Ovary (tissue), 9 donors: ENCODE measurements around the gene TRAF3IP1. TPM values are rescaled to one million over a fixed set of nuclear protein-coding genes. Genes with fewer than 3 reads are reported as not detected.
"Not testable (repeated sequence)": the region's sequence is repeated elsewhere in the genome, so short reads cannot be mapped to it uniquely, and the experiment has no call there.

ENCODE experiments used
- DNase-seq, 5 donors: peaks; one replicate each; pipeline ENCODE4 v3.0.0-alpha.2; 2019 to 2020
- H3K27ac ChIP-seq, 2 donors: fragments of 200-600 bp; one replicate each; pipeline versions ENCODE4 v1.5.1 to v1.8.0; 2019 to 2022
- H3K27me3 ChIP-seq: fragments of 200-600 bp; one replicate; pipeline ENCODE4 v1.8.0; 2022
- H3K36me3 ChIP-seq: fragments of 200-600 bp; sonication (generic); one replicate; pipeline ENCODE4 v1.5.1; 2019
- H3K4me1 ChIP-seq: one replicate; pipeline ENCODE4 v1.8.1; 2013; ENCODE audit warnings: mild to moderate bottlenecking, moderate library complexity; ENCODE audit not compliant: insufficient read depth
- H3K4me3 ChIP-seq: fragments of 200-600 bp; sonication (generic); one replicate; pipeline ENCODE4 v1.5.1; 2017
- H3K9me3 ChIP-seq, 2 donors: fragments of 200-600 bp in 1 of 2; sonication (generic) in 1 of 2; one replicate each; pipeline versions ENCODE4 v1.5.1 to v1.8.1; 2013 to 2019; ENCODE audit warnings: mild to moderate bottlenecking in 1 of 2, moderate library complexity in 1 of 2
- CTCF ChIP-seq, 3 donors: fragments of 450-650 bp in 2 of 3; fragments of 200-600 bp in 1 of 3; IDR thresholded peaks; one replicate each; pipeline versions ENCODE4 v1.5.1 to v1.8.0; 2016 to 2022; ENCODE audit warnings: antibody characterized with exemption in 3 of 3, mild to moderate bottlenecking in 1 of 3
- EP300 ChIP-seq: sonication (generic); formaldehyde crosslinking; IDR thresholded peaks from one replicate; pipeline ENCODE4 v1.6.1; 2017; ENCODE audit warnings: antibody characterized with exemption
- POLR2A ChIP-seq: fragments of 450-650 bp; IDR thresholded peaks from one replicate; pipeline ENCODE4 v1.6.1; 2017; ENCODE audit warnings: antibody characterized with exemption, mild to moderate bottlenecking, moderate library complexity
- WGBS, 3 donors: extraction: QIAGEN DNeasy Blood & Tissue Kit in 1 of 3; methylation state at CpG; one replicate each; pipeline versions ENCODE4 v1.1.5 to v1.1.7; 2013 to 2017; 5-methylcytosine and 5-hydroxymethylcytosine counted together
- intact Hi-C, 4 donors: fragments of 100-400 bp; cut with DNase I; formaldehyde crosslinking; loops; one replicate each; pipeline versions ENCODE4 v1.11.0 to v1.15.1; 2022 to 2023
- polyA plus RNA-seq, 2 donors: library from polyadenylated mRNA; stranded (reverse); fragments of 200-250 nt in 1 of 2; fragments of 350-450 nt in 1 of 2; fragmentation: Illumina TruSeq in 1 of 2; extraction: RNeasy Lipid Tissue Mini Kit (QIAGEN cat#74804) in 1 of 2; gene quantifications; one replicate each; pipeline ENCODE4 v1.2.3, GENCODE V29; 2013 to 2014
- total RNA-seq, 7 donors: library from RNA; depleted of rRNA in 2 of 7; stranded (reverse); fragments of >200 nt in 2 of 7; fragmentation: NEBNext Ultra II Directional in 3 of 7; extraction: Animal tissue kit (Norgen Biotek cat#: 25700) in 3 of 7; gene quantifications; one replicate each; pipeline versions ENCODE4 v1.1.0 to v1.2.4, GENCODE V29; 2016 to 2023
- donor health status: DM: no; HTN: no; CAD: no; lungs with moderate emphysema.
- donor health status: DM: no; HTN: no; CAD: no.
- donor health status: Bipolar disorder and iron deficiency.
- donor health status: DM: yes; HTN: yes; CAD: no.
- donor health status: DM: no; HTN: no; CAD: no.
- donor health status: DM: yes; HTN: yes; CAD: no.

The TRAF3IP1 gene
- total and polyA plus RNA-seq, 9 donors, result 7.0 to 29.2 (median 19.1) TPM

GRCh38 chr2:238330391-238330790 lies 10.1 kb downstream of the TRAF3IP1 start:
- 89 to 95% (median 93%) methylated on average over 9 of the region's 9 CpGs for WGBS, 3 donors
- no peaks in the 10 kb centered on the region for H3K9me3 ChIP-seq
- no peak overlapping the region for H3K27ac ChIP-seq
- no peaks in the 10 kb centered on the region for H3K27me3 ChIP-seq
- H3K4me1 ChIP-seq, result no peaks in the 10 kb centered on the region
- intact Hi-C loops, result no loop called here
- H3K36me3 ChIP-seq, result no peaks in the 10 kb centered on the region
- no peak for DNase-seq
- TF ChIP-seq POLR2A (no peak), CTCF (IDR thresholded peaks at IDR 0.05) (no peak), EP300 (no peak)
- no peak overlapping the region for H3K4me3 ChIP-seq

- Histone ChIP-seq H3K27me3 (no peaks in the 10 kb centered on the region), H3K36me3 (no peaks in the 10 kb centered on the region), H3K4me3 (no peak overlapping the region), H3K4me1 (no peaks in the 10 kb centered on the region), H3K9me3 (no peaks in the 10 kb centered on the region), H3K27ac (no peak overlapping the region)
- DNase-seq, result no peak
- 81 to 90% (median 84%) methylated on average over 5 of the region's 5 CpGs for WGBS, 3 donors
- TF ChIP-seq POLR2A (no peak), EP300 (no peak), CTCF (IDR thresholded peaks at IDR 0.05) (no peak)
- intact Hi-C loops, result no loop called here
Observed at GRCh38 chr2:238331916-238332315, 11.6 kb downstream of the TRAF3IP1 start.

GRCh38 chr2:238334885-238335284 lies 14.6 kb downstream of the TRAF3IP1 start:
- no peak for DNase-seq
- H3K4me3 ChIP-seq, result no peak overlapping the region
- no peak overlapping the region for H3K27ac ChIP-seq
- 91 to 92% (median 91%) methylated on average over 6 of the region's 6 CpGs for WGBS, 3 donors
- H3K9me3 ChIP-seq, result no peaks in the 10 kb centered on the region
- H3K4me1 ChIP-seq, result no peaks in the 10 kb centered on the region
- TF ChIP-seq CTCF (IDR thresholded peaks at IDR 0.05), result no peak
- TF ChIP-seq POLR2A, result no peak
- TF ChIP-seq EP300, result no peak
- no peaks in the 10 kb centered on the region for H3K36me3 ChIP-seq
- H3K27me3 ChIP-seq, result no peaks in the 10 kb centered on the region
- intact Hi-C loops, result no loop called here

GRCh38 chr2:238335591-238335990 lies 15.3 kb downstream of the TRAF3IP1 start:
- H3K27me3 ChIP-seq, H3K27ac ChIP-seq, H3K4me3 ChIP-seq, DNase-seq, H3K4me1 ChIP-seq, intact Hi-C loops, H3K36me3 ChIP-seq, H3K9me3 ChIP-seq: not testable (repeated sequence)
- 94 to 97% (median 94%) methylated on average over 8 of the region's 8 CpGs for WGBS, 3 donors

GRCh38 chr2:238336151-238336550 lies 15.8 kb downstream of the TRAF3IP1 start:
- Histone ChIP-seq H3K36me3 (no peaks in the 10 kb centered on the region), H3K4me3 (no peak overlapping the region), H3K4me1 (no peaks in the 10 kb centered on the region), H3K27ac (no peak overlapping the region), H3K27me3 (no peaks in the 10 kb centered on the region), H3K9me3 (no peaks in the 10 kb centered on the region)
- no peak for DNase-seq
- intact Hi-C loops, result no loop called here
- WGBS, 3 donors, result 82 to 95% (median 88%) methylated on average over 2 of the region's 2 CpGs
- TF ChIP-seq EP300 (no peak), POLR2A (no peak), CTCF (IDR thresholded peaks at IDR 0.05) (no peak)
